A204.1 (cell line): ENCODE results near the gene CCL11.

Experiments used
- FAIRE-seq: peaks from 2 replicates; lab custom pipeline; 2012; peaks lifted over from hg19 to GRCh38; lab: Jason Lieb, UNC

Gene CCL11

DNA sequence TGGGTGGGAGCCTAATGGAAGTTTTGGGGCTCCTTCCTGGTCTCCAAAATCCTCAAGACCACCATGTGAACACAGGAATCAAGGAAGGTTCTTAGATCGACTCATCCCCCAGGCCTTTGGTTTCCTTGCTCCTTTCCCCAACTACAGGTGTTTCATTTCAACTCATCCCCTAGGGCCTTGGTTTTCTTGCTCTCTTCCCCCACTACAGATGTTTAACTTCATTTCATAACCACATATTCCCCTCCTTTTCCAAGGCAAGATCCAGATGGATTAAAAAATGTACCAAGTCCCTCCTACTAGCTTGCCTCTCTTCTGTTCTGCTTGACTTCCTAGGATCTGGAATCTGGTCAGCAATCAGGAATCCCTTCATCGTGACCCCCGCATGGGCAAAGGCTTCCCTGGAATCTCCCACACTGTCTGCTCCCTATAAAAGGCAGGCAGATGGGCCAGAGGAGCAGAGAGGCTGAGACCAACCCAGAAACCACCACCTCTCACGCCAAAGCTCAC is at the start of gene CCL11:
TSS of gene CCL11 (plus strand) at position 457 of the 507 bp plus-strand sequence. CDS start 67 bp downstream, outside the sequence.
- no peak for FAIRE-seq

DNA sequence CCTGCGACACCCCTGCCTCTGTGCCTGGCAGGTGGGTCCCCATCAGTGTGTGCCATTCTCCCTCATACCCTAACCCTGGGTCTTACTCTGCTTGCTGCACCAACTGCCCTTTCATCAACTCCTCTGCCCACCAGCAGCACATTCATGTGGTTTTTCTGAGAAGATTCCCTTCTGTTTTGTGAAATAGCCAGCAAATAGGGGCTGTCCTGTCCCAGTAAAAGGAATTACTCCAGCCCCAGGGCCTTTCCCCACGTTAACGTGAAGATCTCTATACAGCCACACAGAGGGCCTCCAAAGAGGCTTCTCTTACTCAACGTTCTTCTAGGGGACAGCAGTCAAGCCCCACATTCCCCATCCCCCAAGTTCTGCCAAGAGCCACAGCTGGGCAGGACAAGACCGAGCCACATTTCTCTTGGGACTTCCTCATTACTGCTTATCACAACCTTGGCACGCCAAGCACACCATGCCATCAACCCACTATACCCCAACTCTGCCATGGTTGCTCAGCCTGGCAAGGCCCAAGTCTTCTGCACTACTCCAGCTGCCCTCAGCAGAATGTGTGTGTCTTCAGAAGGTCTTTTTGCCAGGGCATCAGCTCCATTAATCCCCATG is 49.2 kb upstream of the CCL11 start:
- FAIRE-seq: no peak

DNA sequence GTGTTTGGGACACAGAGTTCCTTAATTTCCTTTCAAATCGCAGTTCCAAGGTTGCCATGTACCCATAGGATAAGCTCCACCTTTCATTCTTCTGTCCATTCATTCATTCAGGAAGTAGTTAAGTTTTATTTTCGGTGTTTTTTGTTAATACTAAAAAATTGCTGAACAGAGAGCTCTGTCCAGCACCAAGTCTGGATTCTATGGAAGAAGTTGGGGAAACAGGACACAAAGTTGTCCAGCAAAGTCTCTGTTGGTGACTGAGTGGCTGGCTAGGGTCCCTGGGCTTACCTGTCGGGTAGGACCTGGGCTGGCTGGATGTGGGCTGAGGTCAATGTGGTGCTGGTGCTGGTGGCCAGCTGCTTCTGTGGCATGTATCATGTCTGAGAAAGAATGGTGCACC is 48.1 kb upstream of the CCL11 start:
- FAIRE-seq: no peak

DNA sequence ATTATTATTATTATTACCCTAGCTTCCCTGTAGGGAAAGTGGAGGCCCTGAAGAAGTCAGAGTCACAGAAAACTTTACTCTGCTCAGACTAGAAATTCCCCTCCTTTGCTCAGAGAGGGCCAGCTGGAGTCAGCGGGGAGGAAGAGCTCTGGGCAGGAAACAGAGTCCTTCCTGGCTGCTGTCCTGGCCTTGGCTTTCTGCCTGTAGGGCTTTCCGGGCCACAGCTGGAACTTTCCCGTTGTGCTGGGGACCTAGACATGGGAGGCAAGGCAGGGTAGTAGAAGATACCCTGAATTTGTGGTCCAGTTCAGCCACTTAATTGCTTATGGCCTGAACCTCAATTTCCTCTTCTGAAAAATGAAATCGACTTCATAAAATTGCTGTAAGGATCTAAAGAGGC is 44.5 kb upstream of the CCL11 start:
- no peak for FAIRE-seq

DNA sequence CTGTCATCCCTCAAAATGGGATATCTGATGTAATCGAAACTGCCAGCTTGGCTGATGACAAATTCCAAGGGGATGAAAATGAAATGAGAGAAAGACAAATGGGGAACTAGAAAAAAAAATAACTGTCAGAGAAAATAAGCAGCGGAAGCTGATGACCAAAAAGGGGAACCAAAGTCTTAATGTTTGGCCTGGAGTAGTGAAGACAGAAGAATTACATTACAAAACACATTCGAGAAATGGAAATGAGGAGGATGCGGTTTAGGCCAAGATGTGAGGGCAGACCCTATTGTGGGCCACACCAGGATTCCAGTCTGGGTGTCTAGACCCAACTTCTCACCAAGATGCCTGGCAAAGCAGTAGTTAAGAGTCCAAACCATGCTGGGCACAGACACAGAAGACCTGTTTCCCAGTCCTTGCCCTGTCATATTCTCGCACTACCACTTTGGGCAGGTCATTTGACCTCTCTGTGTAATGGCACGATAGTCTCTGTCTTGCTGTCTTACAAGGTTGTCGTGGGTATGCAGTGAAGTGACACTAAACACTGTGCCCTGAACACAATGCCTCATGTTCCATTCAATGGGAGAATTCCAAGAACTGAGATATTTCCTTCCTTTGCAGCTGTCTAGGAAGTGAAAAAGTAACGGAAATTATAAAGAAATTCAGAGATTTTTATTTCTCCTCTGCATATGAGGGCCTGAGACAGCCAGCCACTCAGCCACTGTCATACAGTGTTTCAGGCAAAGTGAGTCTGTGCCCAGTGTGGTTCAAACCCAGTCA is 42.8 kb upstream of the CCL11 start:
- FAIRE-seq: no peak

DNA sequence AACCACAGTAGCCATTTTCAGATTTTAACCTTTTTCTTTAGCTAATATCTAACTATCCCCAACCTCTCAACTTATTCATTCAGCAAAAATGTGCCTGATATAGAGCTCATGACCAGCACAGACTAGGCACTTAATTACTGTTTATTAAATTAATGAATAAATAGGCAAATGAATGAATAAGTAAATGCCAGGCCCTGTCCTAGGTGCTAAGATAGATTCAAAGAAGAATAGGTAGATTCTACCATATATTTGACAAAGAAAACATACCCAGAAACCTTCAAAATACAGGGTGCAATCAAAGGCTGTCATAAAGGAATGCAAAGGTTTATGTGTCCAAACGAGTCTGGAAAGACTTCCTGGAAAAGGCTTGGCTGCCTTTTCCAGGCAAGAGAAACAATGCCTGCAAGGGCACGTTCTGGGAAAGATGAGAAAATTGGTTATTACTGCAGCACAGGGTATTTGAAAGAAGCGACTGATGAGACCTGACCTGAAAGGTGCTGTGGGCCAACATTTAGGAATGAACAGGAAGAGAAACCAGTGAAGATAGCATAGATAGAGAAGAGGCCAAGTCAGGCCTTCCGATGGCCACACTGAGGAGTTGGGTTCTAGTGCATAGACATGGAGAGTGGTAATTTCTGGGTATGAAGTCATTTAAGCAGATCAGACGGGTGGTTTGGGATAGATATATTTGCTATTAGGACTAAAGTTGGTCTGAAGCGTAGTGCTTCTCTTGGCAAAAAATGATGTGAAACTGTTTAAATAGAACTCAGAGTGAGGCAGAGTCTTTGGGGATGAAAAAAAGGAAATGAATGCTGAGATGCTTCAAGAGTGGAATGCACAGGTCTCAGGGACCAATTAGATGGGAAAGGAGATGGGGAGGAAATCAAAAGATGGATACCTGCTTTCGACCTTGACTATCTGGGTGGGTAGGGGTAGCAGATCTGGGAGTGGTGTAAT is 41.9 kb upstream of the CCL11 start:
- no peak for FAIRE-seq

DNA sequence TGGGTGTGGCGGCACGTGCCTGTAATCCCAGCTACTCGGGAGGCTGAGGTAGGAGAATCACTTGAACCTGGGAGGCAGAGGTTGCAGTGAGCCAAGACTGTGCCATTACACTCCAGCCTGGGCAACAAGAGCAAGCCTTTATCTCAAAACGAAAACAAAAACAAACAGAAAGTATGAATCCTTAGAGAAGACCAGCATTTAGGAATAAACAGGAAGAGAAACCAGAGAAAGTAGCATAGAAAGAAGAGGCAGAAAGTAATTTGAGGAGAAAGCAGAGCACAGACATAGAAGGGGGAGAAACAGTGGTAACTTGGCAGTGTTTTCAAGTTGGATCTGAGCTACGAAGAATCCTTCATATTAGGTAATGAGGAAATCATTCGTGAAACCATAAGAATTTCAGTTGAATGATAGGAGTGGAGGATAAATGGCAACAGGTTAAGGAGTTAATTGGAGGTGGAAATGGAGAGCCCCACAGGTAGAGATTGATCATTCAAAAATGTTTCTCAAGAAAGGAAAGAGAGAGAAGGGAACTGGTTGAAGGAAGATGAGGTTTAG is 40.1 kb upstream of the CCL11 start:
- no peak for FAIRE-seq

DNA sequence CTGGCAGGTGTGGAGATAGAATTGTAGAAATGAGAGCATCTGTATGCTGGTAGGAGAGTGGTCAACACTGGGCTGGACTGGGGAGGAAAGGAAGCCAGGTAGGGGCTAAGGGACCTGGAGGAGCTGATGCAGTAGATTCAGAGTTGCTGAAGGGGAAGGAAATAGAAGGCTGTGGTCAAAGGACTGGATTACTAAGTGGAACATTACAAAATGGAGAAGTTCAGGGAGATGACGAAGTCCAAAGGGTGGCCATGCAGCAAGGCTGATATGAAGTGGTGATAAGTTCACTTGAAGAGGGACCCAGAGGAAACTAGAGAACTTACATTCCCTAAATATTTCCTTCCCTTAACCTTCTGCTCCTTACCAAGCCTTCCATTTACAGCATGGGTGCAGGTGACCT is 39.1 kb upstream of the CCL11 start:
- no peak for FAIRE-seq

- FAIRE-seq: no peak
These were observed 38.7 kb upstream of the CCL11 start for GRCh38 chr17:34246881-34247280.

DNA sequence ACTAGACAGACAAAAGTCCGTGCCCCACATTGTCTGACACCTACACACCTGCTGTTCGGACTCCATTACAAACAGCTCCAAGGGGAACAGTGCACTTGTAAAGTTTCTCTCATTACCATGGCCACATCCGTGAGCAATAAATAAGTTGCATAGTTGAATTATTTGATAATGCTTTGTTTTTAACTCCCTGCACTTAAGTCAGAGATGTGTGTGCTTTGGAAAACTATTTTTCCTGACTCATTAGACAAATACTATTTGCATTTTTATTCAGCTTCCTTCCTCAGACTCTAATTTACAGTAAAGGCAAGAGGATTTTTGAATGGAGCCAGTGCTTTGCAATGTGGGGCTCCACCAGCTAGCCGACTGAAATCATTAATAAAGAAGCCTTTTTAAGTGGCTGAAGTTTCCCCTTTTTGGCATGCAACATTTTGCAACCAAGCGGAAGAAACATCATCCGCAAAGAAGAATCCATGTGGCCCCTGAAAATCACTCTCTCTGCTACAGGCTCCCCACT is 37.0 kb upstream of the CCL11 start:
- no peak for FAIRE-seq

- no peak for FAIRE-seq
These were observed 36.5 kb upstream of the CCL11 start for GRCh38 chr17:34249061-34249460.

GRCh38 chr17:34249478-34249877 is 36.1 kb upstream of the CCL11 start:
- no peak for FAIRE-seq

GRCh38 chr17:34251186-34251585 is 34.4 kb upstream of the CCL11 start:
- no peak for FAIRE-seq

GRCh38 chr17:34252095-34252443 is 33.5 kb upstream of the CCL11 start:
- FAIRE-seq: no peak

GRCh38 chr17:34252444-34253138 is 33.0 kb upstream of the CCL11 start:
- FAIRE-seq: no peak

DNA sequence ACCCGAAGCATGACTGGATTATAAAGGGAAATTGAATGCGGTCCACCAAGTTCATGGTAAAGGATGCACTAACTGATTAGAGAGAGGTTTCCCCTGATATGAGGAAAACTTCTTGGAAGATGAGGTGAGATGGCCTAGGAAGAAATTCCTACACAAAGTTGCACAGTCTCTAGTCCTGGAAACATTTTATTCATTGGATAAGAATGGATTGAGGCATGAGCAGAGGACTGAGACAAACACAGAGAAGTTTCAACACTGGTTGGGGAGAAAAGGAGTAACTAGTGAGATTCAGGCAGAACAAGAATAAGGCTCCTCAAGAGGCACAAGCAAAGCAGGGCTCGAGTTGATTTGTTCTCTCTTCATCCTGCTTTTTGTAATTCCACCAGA is 32.4 kb upstream of the CCL11 start:
- FAIRE-seq: no peak

- FAIRE-seq: no peak
These were observed 31.4 kb upstream of the CCL11 start for GRCh38 chr17:34254146-34254545.

DNA sequence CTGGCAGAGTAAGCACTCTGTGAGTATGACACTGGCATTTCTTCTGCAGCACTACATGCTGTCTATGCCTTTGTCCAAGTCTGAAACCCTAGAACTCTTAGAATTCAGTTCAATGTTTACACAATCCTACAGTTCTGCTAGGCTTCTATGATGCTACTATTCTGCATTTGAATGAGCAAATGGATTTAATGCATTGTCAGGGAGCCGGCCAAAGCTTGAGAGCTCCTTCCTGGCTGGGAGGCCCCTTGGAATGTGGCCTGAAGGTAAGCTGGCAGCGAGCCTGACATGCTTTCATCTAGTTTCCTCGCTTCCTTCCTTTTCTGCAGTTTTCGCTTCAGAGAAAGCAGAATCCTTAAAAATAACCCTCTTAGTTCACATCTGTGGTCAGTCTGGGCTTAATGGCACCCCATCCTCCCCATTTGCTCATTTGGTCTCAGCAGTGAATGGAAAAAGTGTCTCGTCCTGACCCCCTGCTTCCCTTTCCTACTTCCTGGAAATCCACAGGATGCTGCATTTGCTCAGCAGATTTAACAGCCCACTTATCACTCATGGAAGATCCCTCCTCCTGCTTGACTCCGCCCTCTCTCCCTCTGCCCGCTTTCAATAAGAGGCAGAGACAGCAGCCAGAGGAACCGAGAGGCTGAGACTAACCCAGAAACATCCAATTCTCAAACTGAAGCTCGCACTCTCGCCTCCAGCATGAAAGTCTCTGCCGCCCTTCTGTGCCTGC is 30.7 kb upstream of the CCL11 start, which contains the start of gene CCL2:
TSS of gene CCL2 (plus strand) at position 635 of the 730 bp plus-strand sequence. CDS start at position 700, 65 bp downstream.
- FAIRE-seq: no peak

- FAIRE-seq: no peak
These were observed 30.2 kb upstream of the CCL11 start for GRCh38 chr17:34255381-34255732.

DNA sequence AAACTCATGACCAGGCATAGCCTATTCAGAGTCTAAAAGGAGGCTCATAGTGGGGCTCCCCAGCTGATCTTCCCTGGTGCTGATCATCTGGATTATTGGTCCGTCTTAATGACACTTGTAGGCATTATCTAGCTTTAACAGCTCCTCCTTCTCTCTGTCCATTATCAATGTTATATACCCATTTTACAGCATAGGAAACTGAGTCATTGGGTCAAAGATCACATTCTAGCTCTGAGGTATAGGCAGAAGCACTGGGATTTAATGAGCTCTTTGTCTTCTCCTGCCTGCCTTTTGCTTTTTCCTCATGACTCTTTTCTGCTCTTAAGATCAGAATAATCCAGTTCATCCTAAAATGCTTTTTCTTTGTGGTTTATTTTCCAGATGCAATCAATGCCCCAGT is 29.7 kb upstream of the CCL11 start:
- no peak for FAIRE-seq
